Astrocyte (in vitro differentiated cells and primary cell): ENCODE results near the gene PRR5. TPM values are rescaled to one million over a fixed set of nuclear protein-coding genes. Genes with fewer than 3 reads are reported as not detected.

Experiments
- DNase-seq: peaks from one replicate; pipeline ENCODE4 v3.0.0-alpha.2; 2010; ENCODE audit warnings: low read depth
- FAIRE-seq: peaks from 2 replicates; lab custom pipeline; 2011; peaks lifted over from hg19 to GRCh38; lab: Jason Lieb, UNC
- H2AFZ ChIP-seq: 2 replicates; pipeline ENCODE4 v1.6.0; 2012; ENCODE audit warnings: low read depth, low read length, inconsistent platforms
- H3K27ac ChIP-seq: 2 replicates; pipeline ENCODE4 v1.5.1; 2011; ENCODE audit warnings: low read depth, low read length, inconsistent platforms
- H3K27me3 ChIP-seq: 2 replicates; pipeline ENCODE4 v1.6.0; 2011; ENCODE audit warnings: low read length, inconsistent platforms; ENCODE audit not compliant: insufficient read depth
- H3K36me3 ChIP-seq: 2 replicates; pipeline ENCODE4 v1.5.1; 2011; ENCODE audit warnings: low read length, inconsistent platforms; ENCODE audit not compliant: insufficient read depth
- H3K4me1 ChIP-seq: 2 replicates; pipeline ENCODE4 v1.5.1; 2011; ENCODE audit warnings: low read length, inconsistent platforms; ENCODE audit not compliant: insufficient read depth
- H3K4me2 ChIP-seq: 2 replicates; pipeline ENCODE4 v1.6.0; 2012; ENCODE audit warnings: low read length, inconsistent platforms
- H3K4me3 ChIP-seq: 2 replicates; pipeline ENCODE4 v1.5.1; 2011; ENCODE audit warnings: low read depth, mild to moderate bottlenecking, low read length, inconsistent platforms; ENCODE audit not compliant: insufficient read depth
- H3K79me2 ChIP-seq: 2 replicates; pipeline ENCODE4 v1.6.0; 2012; ENCODE audit warnings: mild to moderate bottlenecking, low read length, inconsistent platforms; ENCODE audit not compliant: insufficient read depth
- H3K9ac ChIP-seq: 2 replicates; pipeline ENCODE4 v1.6.0; 2012; ENCODE audit warnings: mild to moderate bottlenecking, low read length, inconsistent platforms
- H3K9me3 ChIP-seq: 2 replicates; pipeline ENCODE4 v1.5.1; 2012; ENCODE audit warnings: low read depth, mild to moderate bottlenecking, low read length, inconsistent platforms; ENCODE audit not compliant: insufficient read depth
- H4K20me1 ChIP-seq: 2 replicates; pipeline ENCODE4 v1.6.0; 2012; ENCODE audit warnings: low read length, inconsistent platforms; ENCODE audit not compliant: insufficient read depth
- H3K27ac Mint-ChIP-seq: one replicate; pipeline ENCODE4 v1.8.0; 2021; ENCODE audit warnings: mild to moderate bottlenecking, mixed read lengths; ENCODE audit not compliant: unreplicated experiment
- H3K27me3 Mint-ChIP-seq: one replicate; pipeline ENCODE4 v1.8.0; 2021; ENCODE audit warnings: low read depth, mixed read lengths; ENCODE audit not compliant: unreplicated experiment
- H3K36me3 Mint-ChIP-seq: one replicate; pipeline ENCODE4 v1.8.0; 2021; ENCODE audit warnings: low read depth, mixed read lengths; ENCODE audit not compliant: unreplicated experiment
- H3K4me1 Mint-ChIP-seq: one replicate; pipeline ENCODE4 v1.8.0; 2021; ENCODE audit warnings: low read depth, mixed read lengths; ENCODE audit not compliant: unreplicated experiment
- H3K4me3 Mint-ChIP-seq: one replicate; pipeline ENCODE4 v1.8.0; 2021; ENCODE audit warnings: mild to moderate bottlenecking, moderate library complexity, mixed read lengths; ENCODE audit not compliant: unreplicated experiment
- H3K9me3 Mint-ChIP-seq: one replicate; pipeline ENCODE4 v1.8.0; 2021; ENCODE audit warnings: mild to moderate bottlenecking, mixed read lengths; ENCODE audit not compliant: unreplicated experiment
- CTCF ChIP-seq: IDR thresholded peaks from 2 replicates; pipeline ENCODE4 v1.5.1; 2011; ENCODE audit warnings: low read depth, mild to moderate bottlenecking, inconsistent platforms, low read length, moderate library complexity; ENCODE audit not compliant: insufficient read depth
- EZH2 ChIP-seq: IDR thresholded peaks from 2 replicates; pipeline ENCODE4 v1.6.1; 2012; ENCODE audit warnings: mild to moderate bottlenecking, low read length, inconsistent platforms; ENCODE audit not compliant: insufficient read depth
- total RNA-seq: library from RNA; stranded (reverse); gene quantifications from 2 replicates; pipeline ENCODE4 v1.2.1, GENCODE V29; 2021

Gene PRR5
- total RNA-seq, 1 donor from 2014 or later = 23.6 TPM

DNA sequence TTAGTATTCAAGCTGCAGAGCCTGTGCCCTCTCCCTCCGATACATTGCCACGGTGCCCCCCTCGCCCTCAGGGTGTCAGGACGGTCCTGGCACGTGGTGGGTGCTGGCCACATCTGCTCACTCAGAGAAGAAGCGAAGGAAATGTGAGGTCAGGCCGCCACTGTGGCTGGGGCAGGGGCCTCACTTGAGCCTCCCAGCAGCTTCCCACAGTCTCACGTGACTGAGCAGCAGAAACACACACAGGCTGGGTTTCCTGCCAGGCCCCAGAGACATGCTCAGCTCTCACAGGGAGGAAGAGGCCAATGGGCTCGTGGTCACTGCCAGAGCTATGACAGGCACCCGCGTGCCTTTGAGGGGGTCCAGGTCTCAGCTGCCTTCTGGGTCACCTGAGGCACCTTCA lies 37.9 kb upstream of the PRR5 start:
- H3K9me3 Mint-ChIP-seq = peaks cover 2% of the 10 kb centered on the region
- peaks cover 29% of the 10 kb centered on the region for H3K27me3 Mint-ChIP-seq
- Histone ChIP-seq H3K27me3 (peaks cover 2% of the 10 kb centered on the region), H3K36me3 (no peaks in the 10 kb centered on the region), H3K4me1 (no peaks in the 10 kb centered on the region), H4K20me1 (no peaks in the 10 kb centered on the region), H3K4me2 (no peak overlapping the region), H3K79me2 (no peaks in the 10 kb centered on the region), H2AFZ (no peak overlapping the region), H3K9me3 (no peaks in the 10 kb centered on the region), H3K9ac (no peak overlapping the region), H3K27ac (no peak overlapping the region), H3K4me3 (no peak overlapping the region)
- H3K36me3 Mint-ChIP-seq = no peaks in the 10 kb centered on the region
- no peak overlapping the region for H3K4me3 Mint-ChIP-seq
- H3K4me1 Mint-ChIP-seq = no peaks in the 10 kb centered on the region
- TF ChIP-seq CTCF (no peak), EZH2 (no peak)
- DNase-seq (peak; percentile 13), FAIRE-seq (no peak)
- no peak overlapping the region for H3K27ac Mint-ChIP-seq

DNA sequence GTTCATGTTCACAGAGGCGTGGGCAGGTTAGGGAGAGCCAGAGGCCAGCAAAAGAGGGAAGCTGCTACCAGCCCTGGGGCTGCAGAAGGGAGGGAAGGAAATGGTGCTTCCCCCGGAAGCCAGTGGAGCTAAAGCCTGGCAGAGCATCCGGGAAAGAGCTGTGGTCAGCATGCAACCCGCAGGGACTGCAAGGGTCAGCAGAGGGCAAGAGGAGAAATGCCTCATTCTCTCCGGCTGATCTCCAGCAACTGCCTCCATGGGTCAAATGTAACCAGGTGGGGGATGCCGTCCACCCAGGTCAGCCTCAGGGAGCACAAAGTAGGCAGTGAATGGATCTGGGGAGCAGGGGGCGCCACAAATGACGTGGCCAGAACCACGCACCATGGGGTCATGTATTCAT lies 36.9 kb upstream of the PRR5 start:
- peaks cover 2% of the 10 kb centered on the region for H3K9me3 Mint-ChIP-seq
- no peak overlapping the region for H2AFZ ChIP-seq
- FAIRE-seq (no peak), DNase-seq (no peak)
- no peak overlapping the region for H3K27ac Mint-ChIP-seq
- no peak overlapping the region for H3K9ac ChIP-seq
- H3K4me2 ChIP-seq = no peak overlapping the region
- H3K79me2 ChIP-seq = no peaks in the 10 kb centered on the region
- no peaks in the 10 kb centered on the region for H3K4me1 ChIP-seq
- TF ChIP-seq CTCF (no peak), EZH2 (no peak)
- no peaks in the 10 kb centered on the region for H4K20me1 ChIP-seq
- no peaks in the 10 kb centered on the region for H3K9me3 ChIP-seq
- H3K36me3 Mint-ChIP-seq = no peaks in the 10 kb centered on the region
- no peak overlapping the region for H3K4me3 ChIP-seq
- H3K36me3 ChIP-seq = no peaks in the 10 kb centered on the region
- peaks cover 32% of the 10 kb centered on the region for H3K27me3 Mint-ChIP-seq
- peaks cover 10% of the 10 kb centered on the region for H3K27me3 ChIP-seq
- H3K27ac ChIP-seq = no peak overlapping the region
- no peaks in the 10 kb centered on the region for H3K4me1 Mint-ChIP-seq
- H3K4me3 Mint-ChIP-seq = no peak overlapping the region

DNA sequence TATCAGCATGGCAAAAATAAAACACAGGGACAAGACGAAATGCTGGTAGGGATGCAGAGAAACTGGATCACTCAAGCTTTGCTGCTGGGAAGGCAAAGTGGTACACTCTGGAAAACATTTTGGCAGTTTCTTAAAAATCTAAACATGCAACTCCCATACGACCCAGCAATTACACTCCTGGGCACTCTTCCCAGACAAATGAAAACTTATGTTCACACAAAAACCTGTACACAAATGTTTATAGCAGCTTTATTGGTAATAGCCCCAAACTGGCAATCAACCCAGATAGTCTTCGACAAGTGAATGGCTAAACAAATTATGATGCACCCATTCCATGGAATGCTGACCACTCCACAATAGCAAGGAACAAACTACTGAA lies 35.8 kb upstream of the PRR5 start:
- peaks cover 17% of the 10 kb centered on the region for H3K27me3 ChIP-seq
- no peak overlapping the region for H3K9ac ChIP-seq
- H3K4me3 Mint-ChIP-seq = no peak overlapping the region

More for the DNA sequence above, 35.8 kb upstream of the PRR5 start:
- no peak for DNase-seq
- Mint-ChIP-seq H3K27me3 (peaks cover 32% of the 10 kb centered on the region), H3K36me3 (no peaks in the 10 kb centered on the region), H3K9me3 (peaks cover 2% of the 10 kb centered on the region), H3K4me1 (no peaks in the 10 kb centered on the region), H3K27ac (no peak overlapping the region)
- no peak for TF ChIP-seq EZH2
- no peak for TF ChIP-seq CTCF
- FAIRE-seq = no peak
- no peak overlapping the region for H2AFZ ChIP-seq
- no peak overlapping the region for H3K4me2 ChIP-seq
- H3K79me2 ChIP-seq = no peaks in the 10 kb centered on the region
- H4K20me1 ChIP-seq = no peaks in the 10 kb centered on the region
- no peaks in the 10 kb centered on the region for H3K36me3 ChIP-seq
- H3K4me3 ChIP-seq = no peak overlapping the region
- no peaks in the 10 kb centered on the region for H3K9me3 ChIP-seq
- H3K27ac ChIP-seq = no peak overlapping the region
- no peaks in the 10 kb centered on the region for H3K4me1 ChIP-seq
